ENCODE results near the gene FBXL7.

DNA sequence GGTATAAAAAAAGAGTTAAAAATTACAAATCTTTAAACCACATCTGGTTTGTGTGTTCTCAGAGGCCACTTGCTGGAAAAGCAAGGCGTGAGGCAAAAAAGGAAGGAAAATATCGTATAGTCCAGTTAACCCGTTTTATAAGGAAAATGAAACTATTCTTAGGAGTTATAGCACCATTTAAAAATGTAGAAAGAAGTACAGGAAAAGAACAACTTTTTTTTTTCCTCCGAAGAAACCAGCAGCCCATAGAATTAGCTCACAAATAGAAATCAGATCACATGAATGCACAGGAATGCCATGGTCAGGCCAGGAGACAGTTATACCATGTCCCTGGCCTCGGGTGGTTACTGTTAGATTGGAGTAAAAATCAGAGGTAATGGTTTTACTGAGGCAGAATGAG, 241.6 kb downstream of the FBXL7 start:
- TF ChIP-seq, protein P1, sequence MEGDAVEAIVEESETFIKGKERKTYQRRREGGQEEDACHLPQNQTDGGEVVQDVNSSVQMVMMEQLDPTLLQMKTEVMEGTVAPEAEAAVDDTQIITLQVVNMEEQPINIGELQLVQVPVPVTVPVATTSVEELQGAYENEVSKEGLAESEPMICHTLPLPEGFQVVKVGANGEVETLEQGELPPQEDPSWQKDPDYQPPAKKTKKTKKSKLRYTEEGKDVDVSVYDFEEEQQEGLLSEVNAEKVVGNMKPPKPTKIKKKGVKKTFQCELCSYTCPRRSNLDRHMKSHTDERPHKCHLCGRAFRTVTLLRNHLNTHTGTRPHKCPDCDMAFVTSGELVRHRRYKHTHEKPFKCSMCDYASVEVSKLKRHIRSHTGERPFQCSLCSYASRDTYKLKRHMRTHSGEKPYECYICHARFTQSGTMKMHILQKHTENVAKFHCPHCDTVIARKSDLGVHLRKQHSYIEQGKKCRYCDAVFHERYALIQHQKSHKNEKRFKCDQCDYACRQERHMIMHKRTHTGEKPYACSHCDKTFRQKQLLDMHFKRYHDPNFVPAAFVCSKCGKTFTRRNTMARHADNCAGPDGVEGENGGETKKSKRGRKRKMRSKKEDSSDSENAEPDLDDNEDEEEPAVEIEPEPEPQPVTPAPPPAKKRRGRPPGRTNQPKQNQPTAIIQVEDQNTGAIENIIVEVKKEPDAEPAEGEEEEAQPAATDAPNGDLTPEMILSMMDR (IDR thresholded peaks at IDR 0.05; ENCODE audit: borderline replicate concordance, extremely low read depth, low read length, poor library complexity, severe bottlenecking): no peak
- no peak for TF ChIP-seq EZH2 (IDR thresholded peaks at IDR 0.05; ENCODE audit: borderline replicate concordance, low read depth, low read length, severe bottlenecking)

All from DND-41 (cell line).